Left ventricle myocardium superior (tissue), 1 donor: Measurements from ENCODE around the gene CRYAB. TPM values are rescaled to one million over a fixed set of nuclear protein-coding genes. Genes with fewer than 3 reads are reported as not detected.
"Not testable (repeated sequence)": the region's sequence is repeated elsewhere in the genome, so short reads cannot be mapped to it uniquely, and the experiment has no call there.

ENCODE experiments used
- ATAC-seq: fragments of 200-7000 bp; cut with Tn5 transposase; one replicate; pipeline ENCODE4 v1.9.1; 2020; ENCODE audit warnings: mild to moderate bottlenecking, moderate library complexity
- DNase-seq: peaks from one replicate; pipeline ENCODE4 v3.0.0-alpha.2; 2020
- intact Hi-C: fragments of 100-400 bp; cut with micrococcal nuclease; formaldehyde crosslinking; loops from one replicate; pipeline ENCODE4 v1.11.0; 2022
- total RNA-seq: library from RNA; stranded (reverse); fragmentation: NEBNext Ultra II Directional; extraction: Animal tissue kit (Norgen Biotek cat#: 25700); gene quantifications from one replicate; pipeline ENCODE4 v1.2.1, GENCODE V29; 2021
- donor health status: DM: no; HTN: yes; CAD: no; lungs with severe emphysema.

The CRYAB gene
- total RNA-seq, 1 donor from 2014 or later, result 6,681 TPM

DNA sequence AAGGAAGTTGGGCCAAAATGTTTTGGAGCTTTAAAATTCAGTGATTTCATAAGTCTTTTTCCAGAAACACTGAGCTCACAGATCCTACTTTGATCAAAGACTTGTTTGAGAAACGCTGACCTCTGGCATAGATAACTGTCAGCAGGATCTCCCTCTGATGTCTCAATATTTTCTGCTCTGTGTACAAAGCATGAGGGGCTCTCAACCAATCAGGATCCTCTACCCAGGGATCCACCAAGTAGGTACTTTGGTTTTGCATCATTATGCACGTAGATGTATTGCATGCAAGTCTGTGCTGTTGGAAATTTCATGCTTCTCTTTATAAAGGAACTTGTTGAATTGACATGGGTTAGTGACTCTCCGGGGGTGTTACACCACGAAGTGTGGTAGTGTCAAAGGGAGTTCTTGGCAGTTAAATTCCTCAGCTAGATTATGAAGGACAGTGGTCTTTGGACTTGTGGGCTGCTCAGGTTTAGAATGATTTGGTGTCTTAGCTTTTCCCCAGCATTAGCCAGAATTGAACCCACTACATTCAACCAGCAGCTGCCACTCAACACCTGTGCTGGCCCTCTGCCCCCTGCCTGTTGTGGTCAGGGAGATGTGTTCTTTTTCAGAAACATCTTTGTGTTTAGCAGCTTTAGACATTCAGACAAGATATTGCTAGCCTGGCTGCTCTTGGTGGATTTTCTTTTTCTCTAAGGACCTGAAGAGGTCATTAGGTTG is 23.9 kb upstream of the CRYAB start:
- no peak for DNase-seq
- ATAC-seq, result no peak
- intact Hi-C loops, result no loop called here

DNA sequence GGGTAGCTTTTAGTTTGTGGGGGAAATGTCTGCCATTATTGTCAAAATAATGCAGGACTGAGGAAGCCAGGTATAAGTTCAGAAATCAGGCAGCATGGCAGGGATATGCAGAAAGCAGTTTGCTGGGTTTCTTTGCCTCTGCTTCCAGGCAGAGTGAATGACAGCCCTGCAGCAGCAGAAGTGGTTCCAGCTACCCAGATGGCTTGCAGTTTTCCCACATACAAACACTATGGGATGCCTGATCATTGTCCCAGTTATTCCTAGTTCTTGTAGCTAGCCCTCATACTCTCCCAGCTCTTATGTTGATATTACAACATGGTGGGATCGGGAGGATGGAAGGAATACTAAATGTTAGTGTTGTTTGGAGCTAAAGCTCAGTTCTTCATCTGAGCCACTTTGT is 22.7 kb upstream of the CRYAB start:
- ATAC-seq, result no peak
- intact Hi-C loops, result loop anchor here (5.0 kb wide), 2 partner anchors 48 to 88 kb away; no protein-coding TSS in a partner anchor
- no peak for DNase-seq

GRCh38 chr11:111933872-111934271 is 22.3 kb upstream of the CRYAB start:
- DNase-seq (no peak), ATAC-seq (no peak)
- intact Hi-C loops, result loop anchor here (5.0 kb wide), 2 partner anchors 48 to 88 kb away; no protein-coding TSS in a partner anchor

- ATAC-seq, result not testable (repeated sequence)
Measured at GRCh38 chr11:111933176-111933575, 21.6 kb upstream of the CRYAB start.

DNA sequence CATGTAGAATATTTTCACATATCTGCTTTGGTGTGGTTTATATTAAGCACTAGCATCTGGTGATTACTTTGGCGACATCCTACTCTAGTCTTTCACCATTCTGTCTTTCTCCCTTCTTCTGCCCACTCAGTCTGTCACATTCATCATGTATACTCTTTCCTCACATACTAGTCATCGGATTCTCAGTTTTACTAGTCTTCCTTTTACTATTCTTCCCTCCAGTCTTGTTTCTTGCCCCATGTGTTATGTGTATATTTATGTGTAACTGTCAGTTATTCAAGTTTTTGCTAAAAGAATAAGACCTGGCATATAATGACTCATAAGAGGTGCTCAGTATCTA is 21.0 kb upstream of the CRYAB start:
- intact Hi-C loops, result loop anchor here (5.0 kb wide), 2 partner anchors 50 to 90 kb away; no protein-coding TSS in a partner anchor
- DNase-seq, result no peak
- ATAC-seq, result no peak

More at GRCh38 chr11:111933176-111933575, 21.6 kb upstream of the CRYAB start:
- DNase-seq, result not testable (repeated sequence)
- intact Hi-C loops, result loop anchor here (5.0 kb wide), 2 partner anchors 49 to 89 kb away; no protein-coding TSS in a partner anchor

- ATAC-seq (no peak), DNase-seq (no peak)
- intact Hi-C loops, result loop anchor here (5.0 kb wide), 2 partner anchors 52 to 92 kb away; no protein-coding TSS in a partner anchor
Measured at GRCh38 chr11:111930472-111930871, 18.9 kb upstream of the CRYAB start.

- ATAC-seq (peak; percentile 94), DNase-seq (peak; percentile 98)
- intact Hi-C loops, result loop anchor here (10.0 kb wide), 1 partner anchor 52 kb away; the partner anchor contains the start of genes ALG9, CFAP68 and FDXACB1
Measured at GRCh38 chr11:111926505-111927391, 15.2 kb upstream of the CRYAB start.

- intact Hi-C loops, result loop anchor here (10.0 kb wide), 1 partner anchor 51 kb away; the partner anchor contains the start of genes ALG9, CFAP68 and FDXACB1
- no peak for ATAC-seq
- no peak for DNase-seq
Measured at GRCh38 chr11:111925953-111926352, 14.4 kb upstream of the CRYAB start.

- intact Hi-C loops, result loop anchor here (10.0 kb wide), 1 partner anchor 49 kb away; the partner anchor contains the start of genes ALG9, CFAP68 and FDXACB1
- no peak for ATAC-seq
- no peak for DNase-seq
Measured at GRCh38 chr11:111923951-111924350, 12.4 kb upstream of the CRYAB start.

DNA sequence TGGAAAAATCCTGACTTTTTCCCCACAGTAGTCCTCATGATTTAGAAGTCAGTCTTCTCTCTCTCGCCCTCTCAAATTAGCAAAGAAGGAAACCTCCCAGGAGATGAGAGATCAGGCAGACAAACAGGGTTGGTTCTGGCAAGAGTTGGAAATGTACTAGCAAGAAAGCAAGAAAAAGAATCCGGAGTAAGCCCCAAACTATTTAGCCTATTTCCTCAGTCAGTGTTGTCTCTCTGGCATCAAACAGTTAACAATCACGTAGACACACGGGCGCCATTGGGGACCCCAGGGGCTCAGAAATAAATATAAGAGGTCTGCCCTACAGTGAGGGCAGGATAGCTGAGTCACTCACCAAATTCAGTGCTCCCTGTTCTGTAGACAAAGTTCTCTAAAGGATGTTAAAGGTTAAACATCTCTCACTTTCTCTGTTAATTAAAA is 11.8 kb upstream of the CRYAB start:
- intact Hi-C loops, result loop anchor here (10.0 kb wide), 1 partner anchor 49 kb away; the partner anchor contains the start of genes ALG9, CFAP68 and FDXACB1
- DNase-seq, result no peak
- ATAC-seq, result peak; percentile 3

DNA sequence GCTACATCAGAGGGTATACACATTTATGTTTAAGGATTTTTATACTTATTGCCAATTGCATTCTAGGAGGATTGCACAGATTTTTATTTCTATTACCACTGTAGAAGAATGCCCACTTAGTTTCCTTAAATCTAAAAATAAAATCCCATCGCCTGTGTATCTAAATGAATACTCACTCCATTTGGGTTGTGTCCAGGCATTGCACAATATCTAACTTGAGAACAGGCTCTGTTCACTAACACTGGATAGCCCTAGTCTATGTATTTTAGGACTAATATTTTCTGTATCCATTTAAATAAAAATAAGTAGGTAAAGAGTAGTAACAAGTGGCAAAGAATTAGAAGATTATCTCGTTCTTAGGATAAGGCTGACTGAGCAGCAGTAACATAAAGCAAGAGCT is 11.2 kb upstream of the CRYAB start:
- DNase-seq (no peak), ATAC-seq (peak; percentile 42)
- intact Hi-C loops, result loop anchor here (10.0 kb wide), 1 partner anchor 48 kb away; the partner anchor contains the start of genes ALG9, CFAP68 and FDXACB1

GRCh38 chr11:111921541-111922230 is 10.1 kb upstream of the CRYAB start:
- intact Hi-C loops, result loop anchor here (10.0 kb wide), 1 partner anchor 47 kb away; the partner anchor contains the start of genes ALG9, CFAP68 and FDXACB1
- no peak for ATAC-seq
- DNase-seq, result no peak

DNA sequence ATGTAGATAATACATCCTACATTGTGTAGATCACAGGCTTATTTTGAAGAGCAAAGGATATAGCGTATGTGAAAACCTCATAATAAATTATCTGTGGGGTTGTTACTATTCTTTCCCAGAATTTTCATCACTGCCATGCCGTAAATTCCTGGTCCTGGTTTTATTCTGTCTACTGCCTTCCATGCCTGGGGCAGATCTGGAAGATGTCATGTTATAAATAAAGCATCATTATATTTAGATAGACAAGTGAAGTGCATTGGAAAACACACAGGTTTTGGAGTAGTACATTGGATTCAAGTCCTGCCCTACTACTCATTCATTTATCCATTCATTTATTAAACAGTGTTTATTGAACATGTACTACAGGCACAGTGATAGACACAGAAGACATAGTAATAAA is 9.3 kb upstream of the CRYAB start:
- ATAC-seq, result peak; percentile 11
- no peak for DNase-seq
- intact Hi-C loops, result loop anchor here (10.0 kb wide), 1 partner anchor 46 kb away; the partner anchor contains the start of genes ALG9, CFAP68 and FDXACB1

GRCh38 chr11:111918390-111919256 is 7.1 kb upstream of the CRYAB start, which contains the start of gene C11orf52:
C11orf52 (plus strand) TSS chr11:111918913; CDS start chr11:111918973, 60 bp downstream.
- ATAC-seq (peak; percentile 7), DNase-seq (peak; percentile 40)
- intact Hi-C loops, result no loop called here

GRCh38 chr11:111917788-111918187 is 6.2 kb upstream of the CRYAB start:
- ATAC-seq (no peak), DNase-seq (no peak)
- intact Hi-C loops, result no loop called here

GRCh38 chr11:111917312-111917711 is 5.7 kb upstream of the CRYAB start:
- no peak for ATAC-seq
- intact Hi-C loops, result no loop called here
- no peak for DNase-seq

DNA sequence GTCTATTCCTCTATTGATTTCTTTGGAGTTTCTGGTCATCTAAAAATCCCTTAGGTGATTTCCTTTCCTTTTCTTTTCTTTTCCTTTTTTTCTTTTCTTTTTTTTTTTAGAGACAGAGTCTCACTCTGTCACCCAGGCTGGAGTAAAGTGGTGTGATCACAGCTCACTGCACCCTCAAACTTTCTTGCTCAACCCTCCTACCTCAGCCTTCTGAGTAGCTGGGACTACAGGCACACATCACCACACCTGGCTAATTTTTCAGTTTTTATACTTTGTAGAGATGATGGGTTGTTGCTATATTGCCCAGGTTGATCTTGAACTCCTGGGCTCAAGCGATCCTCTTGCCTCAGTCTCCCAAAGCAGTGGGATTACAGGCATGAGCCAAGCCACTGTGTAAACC is 5.2 kb upstream of the CRYAB start:
- DNase-seq (no peak), ATAC-seq (no peak)
- intact Hi-C loops, result no loop called here

GRCh38 chr11:111913997-111914396 is 2.4 kb upstream of the CRYAB start:
- intact Hi-C loops, result no loop called here
- DNase-seq (peak; percentile 43), ATAC-seq (peak; percentile 13)
